Lower leg skin (tissue), 3 donors: ENCODE data around the gene FYB2.

ENCODE experiments used
- POLR2A ChIP-seq, 2 donors: fragments of 450-650 bp; IDR thresholded peaks; one replicate each; pipeline ENCODE4 v1.6.1; 2016 to 2017; ENCODE audit warnings: antibody characterized with exemption in 2 of 2, mild to moderate bottlenecking in 1 of 2, moderate library complexity in 1 of 2
- TF ChIP-seq, protein P1 (sequence below), 3 donors: fragments of 450-650 bp; IDR thresholded peaks; one replicate each; pipeline ENCODE4 v1.5.1; 2016; ENCODE audit warnings: antibody characterized with exemption in 3 of 3, mild to moderate bottlenecking in 3 of 3, moderate library complexity in 2 of 3

DNA sequence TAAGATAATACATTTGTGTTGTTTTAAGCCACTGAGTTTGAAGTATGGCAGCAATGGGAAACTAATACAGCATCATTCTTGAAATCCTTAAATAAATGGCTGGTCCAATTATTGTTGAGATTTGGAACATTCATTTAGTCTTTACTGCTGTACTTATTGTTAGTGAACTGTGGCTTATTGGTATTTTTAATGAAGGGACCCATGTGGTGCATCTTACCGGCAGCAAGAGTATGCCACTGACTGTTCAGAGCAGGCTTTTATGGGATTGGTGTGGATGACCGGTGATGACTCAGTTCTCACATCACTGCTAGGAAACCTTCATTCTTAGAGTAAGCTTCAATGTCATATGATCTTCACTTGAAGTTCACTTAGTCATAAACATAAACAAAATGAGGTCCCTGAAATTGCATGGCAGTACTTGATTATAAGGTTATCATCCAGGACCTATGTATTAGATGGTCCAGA, 142.6 kb downstream of the FYB2 start:
- TF ChIP-seq, protein P1, sequence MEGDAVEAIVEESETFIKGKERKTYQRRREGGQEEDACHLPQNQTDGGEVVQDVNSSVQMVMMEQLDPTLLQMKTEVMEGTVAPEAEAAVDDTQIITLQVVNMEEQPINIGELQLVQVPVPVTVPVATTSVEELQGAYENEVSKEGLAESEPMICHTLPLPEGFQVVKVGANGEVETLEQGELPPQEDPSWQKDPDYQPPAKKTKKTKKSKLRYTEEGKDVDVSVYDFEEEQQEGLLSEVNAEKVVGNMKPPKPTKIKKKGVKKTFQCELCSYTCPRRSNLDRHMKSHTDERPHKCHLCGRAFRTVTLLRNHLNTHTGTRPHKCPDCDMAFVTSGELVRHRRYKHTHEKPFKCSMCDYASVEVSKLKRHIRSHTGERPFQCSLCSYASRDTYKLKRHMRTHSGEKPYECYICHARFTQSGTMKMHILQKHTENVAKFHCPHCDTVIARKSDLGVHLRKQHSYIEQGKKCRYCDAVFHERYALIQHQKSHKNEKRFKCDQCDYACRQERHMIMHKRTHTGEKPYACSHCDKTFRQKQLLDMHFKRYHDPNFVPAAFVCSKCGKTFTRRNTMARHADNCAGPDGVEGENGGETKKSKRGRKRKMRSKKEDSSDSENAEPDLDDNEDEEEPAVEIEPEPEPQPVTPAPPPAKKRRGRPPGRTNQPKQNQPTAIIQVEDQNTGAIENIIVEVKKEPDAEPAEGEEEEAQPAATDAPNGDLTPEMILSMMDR (IDR thresholded peaks at IDR 0.05): no peak
- no peak for TF ChIP-seq POLR2A (IDR thresholded peaks at IDR 0.05)
